CD4-positive, alpha-beta T cell treated with Interleukin-10 for 1 hour (primary cell): Measurements from ENCODE around the gene DENND5A.
"Not testable (repeated sequence)": the region's sequence is repeated elsewhere in the genome, so short reads cannot be mapped to it uniquely, and the experiment has no call there.

Experiments used
- DNase-seq: peaks from one replicate; pipeline ENCODE4 v3.0.0-alpha.2; 2020

DENND5A gene

DNA sequence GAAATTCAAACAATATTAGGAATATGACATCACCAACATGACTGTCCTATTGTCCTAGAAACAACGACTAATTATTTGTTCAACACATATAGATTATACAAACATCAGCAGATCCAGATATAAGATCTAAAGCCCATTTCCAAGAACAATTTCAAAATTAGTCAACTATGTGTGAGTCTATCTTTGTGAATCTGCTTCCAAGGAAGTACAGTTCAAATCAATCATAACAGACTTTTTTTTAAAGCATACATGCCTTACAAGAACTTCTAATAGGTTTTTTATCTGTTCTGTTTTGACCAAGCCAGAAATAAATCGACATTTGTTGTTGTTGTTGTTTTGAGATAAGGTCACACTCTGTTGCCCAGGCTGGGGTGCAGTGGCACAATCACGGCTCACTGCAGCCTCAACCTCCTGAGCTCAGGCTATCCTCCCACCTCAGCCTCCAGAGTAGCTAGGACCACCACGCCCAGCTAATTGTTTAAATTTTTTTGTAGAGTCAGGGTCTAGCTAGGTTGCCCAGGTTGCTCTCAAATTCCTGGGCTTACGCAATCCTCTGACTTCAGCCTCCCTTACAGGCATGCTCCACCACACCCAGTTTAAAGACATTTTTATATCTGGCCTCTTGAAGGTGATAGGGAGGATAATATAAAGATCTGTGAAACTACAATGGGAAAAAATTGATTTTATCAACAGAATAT lies 54.8 kb downstream of the DENND5A start:
- no peak for DNase-seq

DNA sequence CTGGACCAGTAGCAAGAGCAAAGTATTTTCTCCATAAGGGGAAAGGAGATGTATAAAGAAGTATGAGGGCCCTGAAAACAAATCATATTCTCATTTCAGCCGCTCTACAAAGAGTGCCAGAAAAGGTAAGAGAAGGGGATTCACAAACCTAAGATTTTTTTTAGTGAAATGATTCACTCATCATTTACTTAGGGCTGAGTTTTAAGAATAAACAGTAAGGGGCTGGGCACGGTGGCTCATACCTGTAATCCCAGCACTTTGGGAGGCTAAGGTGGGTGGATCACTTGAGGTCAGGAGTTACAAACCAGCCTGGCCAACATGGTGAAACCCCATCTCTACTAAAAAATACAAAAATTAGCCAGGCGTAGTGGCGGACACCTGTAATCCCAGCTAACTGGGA lies 55.5 kb downstream of the DENND5A start:
- DNase-seq, result not testable (repeated sequence)

DNA sequence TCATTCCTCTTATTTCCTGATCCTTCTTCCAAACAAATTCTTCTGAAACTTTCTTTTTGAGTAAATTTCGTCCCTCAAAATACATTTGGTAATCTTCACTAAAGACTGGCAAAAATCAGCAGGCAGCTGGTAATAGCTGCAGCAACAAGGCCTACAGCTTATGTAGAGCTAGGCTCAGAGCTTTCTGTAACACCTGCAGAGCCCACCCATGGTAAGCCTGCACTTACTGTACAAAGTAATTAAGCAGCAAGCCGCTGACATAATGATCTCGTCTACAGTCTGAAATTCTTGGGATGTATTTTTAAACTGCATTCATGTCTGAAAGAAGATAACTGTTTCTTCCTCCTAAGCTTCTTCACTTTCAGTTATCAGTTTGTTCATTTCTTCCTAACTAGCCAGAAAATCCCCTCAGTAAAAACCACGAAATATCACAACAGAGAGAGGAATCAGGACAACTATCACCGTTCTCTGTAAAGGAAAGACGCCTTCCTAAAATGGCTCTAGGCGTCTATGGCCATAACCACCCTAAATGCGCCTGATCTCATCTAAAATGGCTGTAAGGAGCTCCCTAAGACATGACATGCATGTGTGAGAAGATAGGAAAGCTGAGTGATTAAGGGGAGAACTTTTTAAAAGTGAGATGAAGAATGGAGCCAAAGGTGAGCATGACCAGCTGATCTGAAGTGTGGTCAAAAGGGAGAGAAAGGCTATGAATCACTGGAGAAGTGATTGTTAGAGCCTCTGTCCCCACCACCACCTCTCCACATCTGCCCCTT lies 56.2 kb downstream of the DENND5A start:
- DNase-seq, result no peak

DNA sequence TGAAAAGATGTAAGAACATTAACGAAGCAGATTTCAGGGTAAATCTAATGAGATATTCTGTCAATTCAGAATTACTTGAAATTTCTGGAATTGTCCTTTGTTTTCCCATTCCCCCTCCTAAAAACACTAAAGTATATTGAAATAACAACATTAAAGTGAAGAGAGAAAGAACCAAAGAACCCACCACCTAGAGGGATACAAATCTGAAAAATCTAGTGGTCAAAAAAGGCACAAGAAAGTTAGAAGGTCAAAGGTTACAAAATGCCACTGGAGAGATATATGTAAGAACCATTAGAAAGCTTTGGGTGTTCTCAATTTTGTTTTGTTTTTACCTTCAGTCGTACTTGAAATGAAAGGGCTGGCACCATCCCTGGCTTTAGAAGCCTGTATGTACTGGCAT lies 57.9 kb downstream of the DENND5A start:
- no peak for DNase-seq

DNA sequence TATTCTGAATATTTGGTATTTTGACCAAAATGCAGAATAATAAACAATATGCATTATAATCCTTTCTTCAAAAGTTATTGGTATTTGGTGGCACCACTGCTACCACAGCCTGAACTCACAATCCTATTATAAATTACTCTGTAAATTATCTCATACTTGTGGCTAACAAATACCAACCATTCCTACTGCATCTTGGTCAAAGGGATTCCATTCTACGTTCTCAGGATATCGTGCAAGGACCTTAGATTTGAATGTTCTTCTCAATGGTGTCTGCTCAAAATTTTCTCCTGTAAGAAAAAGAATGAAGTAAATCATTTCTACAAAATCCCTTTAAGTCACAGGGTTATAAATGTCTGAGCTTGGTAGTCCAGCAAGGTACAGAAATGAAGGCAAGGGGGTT lies 58.7 kb downstream of the DENND5A start:
- no peak for DNase-seq

DNA sequence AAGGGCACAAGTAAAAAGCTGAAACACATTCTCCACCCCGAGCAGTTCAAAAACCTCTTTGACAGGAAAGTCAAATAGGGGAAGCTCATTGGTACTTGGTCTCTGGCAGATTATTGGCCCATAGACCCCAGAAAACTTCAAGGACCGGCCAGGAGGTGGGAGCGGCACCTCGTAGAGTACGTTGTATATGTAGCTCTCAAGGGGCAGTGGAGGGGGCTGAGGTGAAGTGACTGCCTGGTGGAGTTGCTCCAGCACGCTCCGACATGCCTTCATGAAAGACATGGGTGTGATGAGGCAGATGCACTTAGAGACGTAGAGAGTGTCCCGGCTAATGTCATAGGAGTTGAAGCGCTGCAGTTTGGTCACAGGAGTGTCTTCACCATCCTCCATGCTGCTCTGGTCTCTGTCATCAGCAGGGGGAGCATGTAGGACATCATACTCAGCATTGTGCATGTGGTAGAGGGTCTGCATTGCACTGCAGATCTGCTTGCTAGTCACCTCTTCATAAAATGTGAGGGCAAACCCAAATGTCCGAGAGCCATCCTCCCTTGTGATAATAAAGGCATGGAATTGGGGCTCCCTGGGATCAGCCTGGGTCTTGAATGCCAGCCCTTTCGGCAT lies 61.3 kb downstream of the DENND5A start:
- peak; percentile 26 for DNase-seq

DNA sequence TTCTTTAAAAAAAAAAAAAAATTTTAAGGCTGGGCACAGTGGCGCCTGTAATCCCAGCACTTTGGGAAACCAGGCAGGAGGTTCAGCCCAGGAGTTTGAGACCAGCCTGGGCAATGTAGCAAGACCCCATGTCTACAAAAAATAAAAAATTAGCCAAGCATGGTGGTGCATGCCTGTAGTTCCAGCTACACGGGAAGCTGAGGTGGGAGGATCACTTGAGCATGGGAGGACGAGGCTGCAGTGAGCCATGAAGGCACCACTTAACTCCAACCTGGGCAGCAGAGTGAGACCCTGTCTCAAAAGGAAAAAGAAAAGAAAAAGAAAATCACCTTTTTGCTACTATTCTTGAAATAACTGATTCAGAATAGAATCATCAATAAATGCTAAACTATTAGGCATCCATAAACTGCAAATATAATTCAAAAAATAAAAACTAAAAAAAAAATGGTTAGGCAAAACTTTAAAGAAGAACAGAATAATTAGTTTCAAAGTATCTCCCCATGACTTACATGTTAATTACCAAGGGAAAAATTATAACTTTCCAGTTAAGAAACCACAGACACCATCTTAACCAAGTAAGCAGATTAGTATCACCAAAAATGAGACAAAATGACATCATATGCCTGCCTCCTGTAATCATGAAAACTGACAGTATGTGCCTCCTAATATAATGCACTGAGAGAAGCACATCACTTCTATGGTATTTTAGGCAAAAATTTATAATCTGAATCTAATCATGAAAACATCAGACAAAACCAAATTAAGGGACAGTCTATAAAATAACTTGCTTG lies 63.6 kb downstream of the DENND5A start:
- no peak for DNase-seq

DNA sequence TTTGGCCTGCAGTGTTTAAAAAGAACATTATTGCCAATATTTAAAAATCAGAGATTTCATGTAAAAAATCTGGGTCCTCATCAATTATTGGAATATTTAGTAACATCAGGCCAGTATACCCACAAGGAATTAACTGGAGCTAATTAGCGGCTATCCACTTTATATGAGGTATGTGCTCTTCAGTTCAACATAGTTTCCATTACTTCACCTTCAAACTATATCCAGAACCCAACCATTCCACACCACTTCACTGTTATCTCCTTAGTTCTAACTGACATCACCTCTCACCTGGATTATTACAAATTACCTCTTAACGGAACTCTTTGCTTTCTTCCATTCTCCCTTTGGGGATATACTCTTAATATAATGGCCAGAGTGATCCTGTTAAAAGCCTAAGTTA lies 64.7 kb downstream of the DENND5A start:
- DNase-seq, result no peak

DNA sequence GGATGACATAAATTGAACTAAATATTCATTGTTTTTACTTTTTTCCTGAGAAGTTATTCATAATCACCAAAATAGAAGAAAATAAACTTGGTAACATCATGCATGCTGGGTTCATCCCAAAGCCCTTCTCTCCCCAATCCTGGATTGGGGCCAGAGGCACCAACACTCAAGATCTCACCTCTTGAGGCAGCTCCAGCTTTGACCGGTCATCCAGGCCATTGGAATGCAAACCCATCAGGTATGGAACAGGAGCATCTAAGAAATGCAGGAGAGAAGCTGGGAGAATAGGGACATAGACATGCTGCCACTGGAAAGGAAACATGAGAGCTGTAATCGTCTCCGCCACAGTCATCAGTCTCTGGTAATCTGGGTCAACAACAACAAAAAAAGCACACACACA lies 71.8 kb downstream of the DENND5A start:
- no peak for DNase-seq

DNA sequence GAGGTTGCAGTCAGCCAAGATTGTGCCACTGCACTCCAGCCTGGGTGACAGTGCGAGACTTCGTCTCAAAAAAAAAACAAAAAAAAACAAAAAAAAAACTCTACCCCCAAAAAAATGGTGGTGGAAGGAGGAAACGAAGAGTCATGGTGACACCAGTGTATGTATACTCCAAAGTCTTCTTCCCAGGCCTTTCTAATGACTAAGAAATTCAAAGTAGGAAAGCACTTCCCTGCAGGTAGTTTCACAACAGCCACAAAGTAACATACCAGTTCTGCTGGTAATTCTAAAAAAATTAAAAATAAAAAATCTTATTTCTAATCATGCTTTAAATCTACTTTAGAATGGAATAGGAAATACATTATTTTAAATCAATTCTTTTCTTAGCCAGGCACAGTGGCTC lies 72.6 kb downstream of the DENND5A start:
- DNase-seq, result no peak

DNA sequence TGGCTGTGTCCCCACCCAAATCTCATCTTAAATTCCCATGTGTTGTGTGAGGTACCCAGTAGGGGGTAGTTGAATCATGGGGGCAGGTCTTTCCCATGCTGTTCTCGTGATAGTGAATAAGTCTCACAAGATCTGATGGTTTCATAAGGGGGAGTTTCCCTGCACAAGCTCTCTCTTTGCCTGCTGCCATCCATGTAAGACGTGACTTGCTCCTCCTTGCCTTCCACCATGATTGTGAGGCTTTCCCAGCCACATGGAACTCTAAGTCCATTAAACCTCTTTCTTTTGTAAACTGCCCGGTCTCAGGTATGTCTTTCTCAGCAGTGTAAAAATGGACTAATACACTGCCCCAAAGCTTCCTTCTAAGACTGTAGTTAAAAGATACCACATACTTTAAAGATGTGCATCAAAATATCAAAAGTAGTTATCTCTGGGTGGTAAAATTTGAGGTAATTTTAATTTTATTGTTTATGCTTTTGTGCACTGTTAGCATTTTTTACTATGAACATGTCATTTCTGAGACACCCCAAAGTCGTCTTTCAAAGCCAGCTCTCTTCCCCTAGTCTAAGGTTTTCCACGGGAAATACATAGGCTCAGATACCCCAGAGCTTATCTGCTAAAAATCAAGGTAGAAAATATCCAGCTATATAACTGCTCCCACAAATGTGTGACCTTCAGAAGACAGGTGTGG lies 74.7 kb downstream of the DENND5A start:
- not testable (repeated sequence) for DNase-seq

DNA sequence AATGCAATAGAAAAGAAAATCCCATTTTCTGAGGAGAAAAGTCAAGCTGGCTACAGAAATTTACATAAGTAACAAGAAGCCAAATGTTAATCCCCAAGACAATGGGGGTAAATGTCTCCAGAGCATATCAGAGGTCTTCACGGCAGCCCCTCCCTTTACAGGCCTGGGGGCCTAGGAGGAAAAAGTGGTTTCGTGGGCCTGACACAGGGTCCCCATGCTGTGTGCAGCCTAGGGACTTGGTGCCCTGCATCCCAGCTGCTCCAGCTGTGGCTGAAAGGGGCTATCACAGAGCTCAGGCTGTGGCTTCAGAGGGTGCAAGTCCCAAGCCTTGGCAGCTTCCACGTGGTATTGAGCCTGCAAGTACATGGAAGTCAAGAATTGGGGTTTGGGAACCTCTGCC lies 76.3 kb downstream of the DENND5A start:
- DNase-seq, result not testable (repeated sequence)

DNA sequence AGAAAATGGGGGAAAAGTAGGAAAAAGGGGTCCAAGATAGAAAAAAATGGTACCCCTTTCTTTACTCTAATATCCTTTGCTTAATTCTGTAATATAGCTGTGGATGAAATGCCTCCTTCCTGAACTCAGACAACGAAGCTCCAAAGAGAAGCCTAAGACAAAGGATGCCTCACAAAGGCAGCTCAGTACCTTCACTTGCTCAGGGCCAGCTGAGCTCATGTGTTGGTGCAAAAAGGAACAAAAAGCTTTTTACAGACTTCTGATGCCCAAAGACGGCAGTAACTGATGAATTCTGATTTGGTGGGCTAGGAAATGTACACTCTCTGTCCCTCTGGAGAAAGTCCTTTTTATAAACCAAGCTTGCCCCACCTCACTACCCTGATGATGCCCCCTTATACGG lies 77.5 kb downstream of the DENND5A start:
- no peak for DNase-seq

DNA sequence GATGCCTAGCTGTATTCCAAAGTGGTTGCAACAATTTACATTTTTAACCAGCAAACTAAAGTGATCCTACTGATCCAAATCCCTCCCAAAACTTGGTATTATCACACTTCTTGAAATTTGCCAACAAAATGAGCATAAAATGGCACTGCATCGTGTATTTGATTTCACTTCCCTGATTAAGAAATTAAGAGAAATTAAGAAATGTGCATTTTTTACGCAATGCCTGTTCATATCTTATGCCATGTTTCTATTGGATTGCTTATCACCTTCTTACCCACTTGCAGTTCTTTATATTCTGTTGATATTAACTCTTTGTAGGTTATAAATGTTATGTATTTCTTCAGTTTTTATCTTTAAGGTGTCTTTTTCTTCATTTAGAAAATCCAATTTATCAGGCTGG lies 80.6 kb downstream of the DENND5A start:
- DNase-seq, result no peak

DNA sequence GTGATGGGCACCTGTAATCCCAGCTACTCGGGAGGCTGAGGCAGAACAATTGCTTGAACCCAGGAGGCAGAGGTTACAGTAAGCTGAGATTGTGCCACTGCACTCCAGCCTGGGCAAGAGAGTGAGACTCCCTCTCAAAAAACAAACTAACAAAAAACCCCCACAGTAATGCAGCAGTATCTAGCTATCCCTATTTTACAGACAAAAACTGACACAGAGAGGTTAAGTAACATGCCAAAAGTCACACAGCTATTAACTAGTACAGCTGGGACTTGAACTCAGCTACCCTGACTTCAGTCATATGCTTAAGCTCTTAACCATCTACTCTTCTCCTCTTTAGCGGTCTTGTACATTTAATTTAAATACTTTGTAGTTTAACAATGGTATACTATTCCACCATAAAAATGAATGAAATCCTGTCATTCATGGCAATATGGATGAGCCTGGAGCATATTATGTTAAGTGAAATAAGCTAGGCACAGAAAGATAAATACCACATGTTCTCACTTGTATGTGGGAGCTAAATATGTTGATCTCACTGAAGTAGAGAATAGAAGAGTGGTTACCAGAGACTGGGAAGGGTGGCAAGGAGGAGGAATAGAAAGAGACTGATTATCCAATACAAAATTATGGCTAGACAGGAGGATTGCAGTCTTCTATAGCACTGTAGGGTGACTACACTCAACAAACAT lies 82.8 kb downstream of the DENND5A start:
- no peak for DNase-seq

DNA sequence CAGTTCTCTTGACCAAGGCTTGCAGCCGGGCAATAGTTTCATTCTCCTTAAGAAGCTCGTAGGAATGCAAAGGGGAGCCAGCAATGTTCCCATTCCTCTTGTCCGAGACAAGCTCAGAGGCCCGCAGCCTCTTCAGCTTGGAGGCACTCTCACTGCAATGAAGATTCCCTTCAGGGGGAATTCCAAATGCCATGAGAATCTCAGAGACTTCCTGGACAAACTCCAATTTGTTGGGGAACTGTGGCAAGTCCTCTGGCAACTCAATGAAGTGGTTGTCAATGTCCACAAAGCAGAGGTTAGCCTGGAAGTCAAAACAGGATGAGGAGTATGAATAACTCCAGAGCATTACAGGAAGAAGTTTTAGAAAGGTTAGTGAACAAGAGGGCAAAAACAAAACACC lies 84.4 kb downstream of the DENND5A start:
- DNase-seq, result no peak

DNA sequence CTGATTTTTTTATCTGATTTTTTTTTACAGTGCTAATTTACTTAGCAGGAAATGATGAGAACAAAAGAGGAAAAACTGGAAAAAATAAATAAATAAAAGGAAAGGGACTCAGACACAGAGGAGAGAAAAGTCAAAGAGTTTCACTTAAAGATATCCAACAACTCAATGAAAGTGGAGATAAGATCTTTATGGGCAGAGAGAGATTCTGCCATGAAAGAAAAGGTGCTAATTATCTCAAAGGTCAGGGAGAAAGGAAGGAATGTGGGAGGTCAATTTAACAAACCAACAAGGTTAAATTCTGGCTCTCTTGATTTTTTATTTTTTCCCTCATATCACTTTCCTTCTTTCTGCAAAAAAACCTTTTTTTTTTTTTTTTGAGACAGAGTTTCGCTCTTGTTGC lies 86.0 kb downstream of the DENND5A start:
- DNase-seq, result no peak

DNA sequence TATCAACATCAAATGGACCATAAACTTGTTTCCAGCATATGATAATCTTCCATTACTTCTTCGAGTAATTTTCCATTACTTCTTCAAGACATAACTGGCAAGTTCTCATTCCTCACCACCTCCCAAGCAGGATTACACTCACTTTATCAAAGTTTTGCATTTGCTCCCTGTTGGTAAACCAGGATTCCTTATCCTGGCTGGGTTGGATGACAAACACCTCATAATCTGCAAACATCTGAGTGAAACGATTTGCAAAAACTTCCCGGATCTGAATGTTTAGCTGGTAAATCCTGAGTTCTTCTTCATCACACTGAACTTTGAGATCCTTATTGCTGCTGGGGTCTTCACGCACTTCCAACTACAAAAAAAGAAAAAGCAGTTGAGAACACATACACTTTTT lies 86.4 kb downstream of the DENND5A start:
- DNase-seq, result no peak

DNA sequence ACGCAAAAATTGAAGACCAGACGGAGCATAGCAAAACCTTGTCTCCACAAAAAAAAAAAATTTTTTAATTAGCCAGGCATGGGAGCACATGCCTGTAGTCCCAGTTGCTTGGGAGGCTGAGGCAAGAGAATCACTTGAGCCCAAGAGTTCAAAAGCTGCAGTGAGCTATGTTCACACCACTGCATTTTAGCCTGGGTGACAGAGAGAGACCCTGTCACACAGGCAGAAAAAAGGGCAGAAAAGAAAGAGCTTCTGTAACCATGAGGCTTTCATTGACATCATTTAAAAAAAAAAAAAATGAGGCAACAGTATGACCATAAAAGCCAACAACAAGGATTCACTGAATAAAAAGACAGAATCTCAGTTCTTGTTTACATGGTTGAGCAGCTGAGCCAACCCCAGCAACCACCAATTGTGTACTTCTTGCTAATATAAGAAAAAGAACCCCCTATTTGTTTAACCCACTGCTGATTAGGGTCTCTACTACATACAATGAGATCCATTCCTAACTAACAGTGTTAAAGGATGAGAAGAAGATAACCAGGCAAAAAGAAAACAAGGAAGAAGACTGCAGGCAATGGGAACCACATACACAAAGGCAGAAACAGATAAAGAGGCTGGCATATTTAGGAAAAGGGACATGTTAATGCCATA lies 87.6 kb downstream of the DENND5A start:
- DNase-seq, result no peak

DNA sequence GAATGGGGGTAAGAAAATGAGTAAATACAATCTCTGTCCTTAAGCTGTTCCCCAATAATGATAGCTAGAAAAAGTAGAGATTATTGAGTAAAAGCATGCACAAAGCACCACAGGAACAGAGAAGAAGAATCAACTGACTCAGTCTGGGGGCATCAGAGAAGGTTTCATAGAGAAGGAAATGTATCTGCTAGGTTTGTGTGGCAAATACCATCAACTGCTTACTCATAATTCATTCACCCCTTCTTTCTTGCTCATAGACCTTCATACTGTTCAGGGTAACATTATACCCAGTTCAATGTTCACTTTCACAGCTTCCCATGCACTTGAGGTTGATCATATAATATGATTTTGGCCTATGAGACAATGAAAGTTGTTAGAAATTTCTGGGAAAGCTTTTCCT lies 88.6 kb downstream of the DENND5A start:
- no peak for DNase-seq

DNA sequence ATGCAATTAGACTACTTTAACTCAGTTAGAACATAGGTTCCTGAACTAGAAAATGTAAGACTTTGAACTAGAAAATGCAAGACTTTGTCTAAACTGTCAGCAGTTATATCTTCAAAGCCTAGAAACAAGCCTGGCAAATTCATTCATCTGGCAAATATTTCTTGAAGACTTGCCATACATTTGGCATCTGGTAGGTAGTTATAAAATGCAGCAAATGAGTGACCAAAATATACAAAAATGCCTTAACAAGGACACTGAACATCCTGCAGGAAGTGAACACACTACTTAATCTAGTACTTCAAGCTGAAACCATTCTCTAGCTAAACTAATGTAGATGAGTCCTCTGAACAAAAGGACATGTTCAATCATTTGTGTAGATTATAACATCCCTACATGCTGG lies 89.0 kb downstream of the DENND5A start:
- DNase-seq, result no peak

DNA sequence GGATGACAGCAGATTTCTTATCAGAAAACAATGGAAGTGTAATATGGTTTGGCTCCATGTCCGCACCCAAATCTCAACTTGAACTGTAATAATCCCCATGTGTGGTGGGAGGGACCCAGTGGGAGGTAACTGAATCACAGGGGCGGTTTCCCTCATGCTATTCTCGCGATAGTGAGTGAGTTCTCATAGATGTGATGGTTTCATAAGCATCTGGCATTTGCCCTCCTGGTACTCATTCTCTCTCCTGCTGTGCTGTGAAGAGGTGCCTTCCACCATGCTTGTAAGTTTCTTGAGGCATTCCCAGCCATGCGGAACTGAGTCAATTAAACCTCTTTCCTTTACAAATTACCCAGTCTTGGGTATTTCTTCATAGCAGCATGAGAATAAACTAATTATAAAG lies 92.8 kb downstream of the DENND5A start:
- no peak for DNase-seq
